HG03457 (cell line): ENCODE results near the gene SFMBT1.

Experiments
- ATAC-seq: cut with Tn5 transposase; IDR thresholded peaks from one replicate; pipeline ENCODE4 v1.9.1; 2021; ENCODE audit warnings: moderate number of reproducible peaks; ENCODE audit not compliant: unreplicated experiment

The SFMBT1 gene

DNA sequence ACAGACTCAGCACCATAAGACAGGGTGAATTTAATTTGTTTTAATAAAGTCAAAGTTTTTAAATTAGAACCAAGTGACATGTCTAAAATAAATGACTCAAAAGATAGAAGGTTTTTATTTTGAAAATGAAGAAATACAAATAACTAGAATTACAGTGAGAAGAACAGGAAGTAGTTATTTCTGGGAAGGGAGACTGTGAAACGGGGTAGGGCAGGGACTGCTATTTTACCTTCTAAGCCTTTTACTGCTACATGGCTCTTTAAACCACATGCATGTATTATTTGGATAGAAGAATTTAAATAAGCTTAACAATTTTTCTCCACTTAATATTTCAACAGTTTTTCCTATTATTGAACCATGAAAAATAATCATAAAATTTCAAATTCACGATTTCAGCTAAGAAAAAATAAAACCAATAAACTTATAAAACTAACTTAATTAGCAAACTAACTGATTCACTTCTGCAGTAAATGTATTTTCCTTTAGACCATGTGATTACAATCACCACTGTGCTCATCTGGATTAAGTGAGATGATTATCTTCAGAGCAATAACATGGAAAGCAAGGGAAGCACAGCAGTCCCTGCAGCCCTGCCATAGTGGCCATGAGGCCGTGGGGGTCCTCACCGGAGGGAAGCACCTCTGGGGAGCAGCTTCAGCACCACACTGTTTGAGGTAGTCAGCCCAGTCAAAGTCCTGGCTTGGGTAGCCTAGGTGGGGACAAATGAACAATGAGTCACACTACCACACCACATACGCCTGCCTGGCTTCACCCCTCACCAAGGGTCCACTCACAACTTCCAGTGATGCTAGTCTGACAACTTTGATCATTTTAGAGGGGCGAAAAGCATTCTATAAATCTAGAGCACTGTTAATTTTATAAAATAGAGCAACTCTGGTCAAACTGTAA, 120.2 kb downstream of the SFMBT1 start:
- ATAC-seq, result no peak

DNA sequence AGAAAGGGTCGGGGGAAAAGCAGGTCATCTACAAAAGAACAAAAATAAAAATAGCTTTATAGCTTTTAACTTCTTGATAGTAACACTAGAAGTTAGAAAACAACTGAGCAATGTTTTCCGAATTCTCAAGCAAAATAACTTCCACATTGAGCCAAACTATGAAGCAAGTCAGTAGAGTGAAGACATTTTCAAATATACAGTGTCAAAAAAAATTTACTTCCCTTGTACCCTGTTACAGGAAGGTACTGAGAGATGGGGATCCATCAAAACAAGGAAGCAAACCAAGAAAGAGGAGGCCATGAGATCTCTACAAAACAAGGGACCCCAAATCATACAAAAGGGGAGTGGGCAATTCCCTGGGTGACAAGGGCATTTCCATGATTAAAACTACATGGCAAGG, 121.9 kb downstream of the SFMBT1 start:
- no peak for ATAC-seq

GRCh38 chr3:52920841-52921240, 125.0 kb downstream of the SFMBT1 start:
- no peak for ATAC-seq

DNA sequence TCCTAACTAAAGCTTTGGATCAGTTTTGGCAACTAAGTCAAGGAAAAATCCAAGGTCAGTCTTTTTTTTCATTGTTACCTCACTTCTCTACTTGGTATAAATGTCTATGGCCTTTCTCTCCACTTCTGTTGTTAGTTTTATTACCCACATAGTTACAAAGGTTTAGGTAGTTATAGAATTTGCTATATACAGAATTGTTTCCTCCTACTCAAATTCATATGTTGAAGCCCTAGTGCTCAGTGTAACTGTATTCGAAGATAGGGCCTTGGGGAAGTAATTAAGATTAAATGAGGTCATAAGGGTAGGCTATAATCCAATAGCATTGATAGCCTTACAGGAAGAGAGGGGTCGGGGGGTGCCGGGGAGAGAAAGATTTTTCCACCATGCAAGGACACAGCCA, 128.8 kb downstream of the SFMBT1 start:
- no peak for ATAC-seq

- ATAC-seq, result no peak
These were observed 130.6 kb downstream of the SFMBT1 start for GRCh38 chr3:52915294-52915693.

- no peak for ATAC-seq
These were observed 132.8 kb downstream of the SFMBT1 start for GRCh38 chr3:52912885-52913731.

DNA sequence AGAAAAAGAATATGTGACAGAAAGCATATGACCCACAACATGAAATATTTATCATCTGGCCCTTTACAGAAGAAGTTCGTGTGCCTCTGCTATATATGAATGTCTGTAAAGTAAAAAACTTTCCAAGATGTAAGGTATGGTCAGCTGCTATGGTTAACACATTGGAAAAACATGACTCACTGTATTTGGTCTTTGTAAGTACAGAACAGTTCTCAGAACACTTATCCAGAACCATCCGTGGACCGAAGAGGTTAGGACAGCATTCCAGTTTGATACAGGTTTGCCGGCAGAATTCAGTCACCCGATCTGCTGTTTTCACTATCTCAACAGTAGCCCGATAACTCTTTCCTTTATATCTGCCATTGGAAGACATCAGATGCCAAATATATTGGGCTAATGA, 135.1 kb downstream of the SFMBT1 start:
- no peak for ATAC-seq

DNA sequence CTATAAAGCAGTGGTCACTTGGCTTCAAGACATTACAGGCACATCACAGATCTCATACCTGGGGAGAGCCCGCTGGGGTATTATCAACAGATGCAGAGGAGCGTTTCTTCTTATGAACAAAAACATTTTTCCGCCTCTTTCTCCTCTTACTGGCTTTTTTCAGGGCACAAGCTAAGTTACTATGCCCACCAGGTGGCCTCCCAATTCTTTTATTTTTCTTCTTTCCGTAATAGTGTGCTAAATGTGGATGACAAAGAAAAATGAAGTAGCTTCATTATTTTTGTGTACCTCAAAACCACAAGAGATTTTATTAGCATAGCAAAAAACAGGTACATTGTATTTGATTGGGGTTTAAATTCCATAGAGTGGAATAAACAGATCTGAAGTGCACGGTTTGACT, 138.4 kb downstream of the SFMBT1 start:
- no peak for ATAC-seq

DNA sequence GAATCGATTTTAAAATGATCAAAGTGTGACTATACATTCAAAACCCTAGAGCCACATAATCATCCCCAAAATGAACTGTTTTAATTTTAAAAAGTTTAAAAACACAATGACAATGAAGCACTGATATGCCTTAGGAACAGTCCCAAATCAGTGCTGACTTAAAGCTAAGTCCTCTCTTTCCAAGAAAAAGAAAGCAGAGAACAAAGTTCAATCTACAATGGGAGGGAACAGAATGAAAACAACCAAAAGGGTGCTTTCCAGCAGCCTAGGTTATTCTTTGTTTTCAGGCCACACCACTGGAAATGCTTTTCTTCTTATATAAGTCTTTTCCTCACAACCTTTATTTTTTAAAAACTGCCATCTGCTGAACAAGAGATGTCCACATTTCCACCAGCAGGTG, 141.3 kb downstream of the SFMBT1 start:
- no peak for ATAC-seq

DNA sequence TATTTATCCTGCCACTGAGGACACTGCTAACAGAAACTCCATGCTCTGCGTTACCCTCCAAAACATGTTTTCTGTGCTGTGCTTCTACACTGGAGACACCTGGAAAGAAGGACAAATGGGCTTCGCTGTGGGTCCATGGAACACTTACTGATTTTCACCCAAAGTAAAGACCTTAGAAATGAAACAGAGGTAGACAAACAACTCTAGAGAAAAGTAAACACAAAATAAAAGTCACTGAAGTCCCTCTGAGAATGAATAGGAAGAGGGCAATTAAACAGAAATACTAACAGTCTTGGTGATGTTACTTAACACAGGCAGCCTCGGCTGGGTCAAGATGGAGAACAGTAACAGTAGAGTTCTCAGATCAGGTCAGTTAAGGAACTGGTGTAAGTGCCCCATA, 141.9 kb downstream of the SFMBT1 start:
- no peak for ATAC-seq

GRCh38 chr3:52897130-52898122, 148.4 kb downstream of the SFMBT1 start, which contains the start of gene STIMATE:
Gene STIMATE, minus strand, starts transcription at chr3:52897548. Its CDS starts 98 bp downstream, at chr3:52897450.
- ATAC-seq, result peak; percentile 90

DNA sequence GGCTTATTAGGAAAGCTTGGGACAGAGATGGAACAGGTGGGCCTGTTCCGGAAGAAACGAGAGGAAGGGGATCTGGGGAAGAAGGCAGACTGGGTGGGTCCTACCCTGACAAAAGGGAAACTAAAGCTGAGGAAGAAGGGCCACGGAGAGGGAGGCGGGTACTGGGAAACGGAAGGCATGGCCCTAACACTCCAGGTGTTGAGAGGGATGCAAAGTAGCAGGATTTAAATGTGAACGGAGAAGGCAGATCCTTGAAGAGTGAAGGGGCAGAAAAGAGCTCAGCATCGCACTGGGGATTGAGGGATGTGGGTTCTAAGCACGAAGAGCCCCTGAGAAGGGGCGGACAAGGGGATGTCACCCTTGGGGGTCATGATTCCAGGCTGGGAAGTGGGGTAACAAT, 149.3 kb downstream of the SFMBT1 start:
- ATAC-seq, result no peak

- ATAC-seq, result no peak
These were observed 149.7 kb downstream of the SFMBT1 start for GRCh38 chr3:52896151-52896550.

DNA sequence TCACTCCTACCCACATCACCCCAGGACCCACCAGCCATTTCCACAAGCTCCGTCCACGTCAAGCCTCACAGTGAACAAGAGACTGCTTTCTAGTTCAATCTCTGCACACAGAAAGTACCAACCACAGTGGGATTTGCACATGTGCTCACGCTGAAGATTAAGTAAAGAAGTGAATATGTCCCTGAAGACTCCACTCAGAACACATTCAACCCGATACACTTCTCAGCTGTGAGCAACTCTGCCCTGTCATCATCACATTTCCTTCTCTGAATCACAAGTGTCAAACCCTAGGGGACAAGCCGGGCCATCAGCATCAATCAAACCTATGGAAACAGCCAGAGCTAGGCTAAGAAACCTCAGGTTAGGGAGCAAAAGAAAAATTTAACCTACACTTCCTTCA, 150.5 kb downstream of the SFMBT1 start:
- ATAC-seq, result no peak

- no peak for ATAC-seq
These were observed 151.1 kb downstream of the SFMBT1 start for GRCh38 chr3:52894756-52895155.

DNA sequence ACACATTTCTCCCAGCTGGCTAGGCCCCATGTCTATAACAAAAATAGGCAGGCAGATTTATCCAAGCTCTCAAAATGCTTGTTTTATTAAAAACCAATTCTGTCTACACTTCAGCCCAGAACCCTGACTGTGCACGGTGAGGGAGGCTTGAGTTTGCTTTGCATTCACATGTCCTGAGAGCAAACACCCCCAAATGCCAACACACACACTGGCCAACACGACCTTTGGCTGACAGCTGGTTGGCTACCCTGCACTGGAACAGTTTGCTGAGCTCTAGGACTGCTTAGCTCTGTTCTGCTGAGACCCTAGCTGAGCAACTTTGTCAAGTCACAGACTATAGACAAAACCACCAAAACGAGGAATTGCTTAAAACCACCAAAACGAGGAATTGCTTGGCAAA, 152.2 kb downstream of the SFMBT1 start:
- ATAC-seq, result no peak

DNA sequence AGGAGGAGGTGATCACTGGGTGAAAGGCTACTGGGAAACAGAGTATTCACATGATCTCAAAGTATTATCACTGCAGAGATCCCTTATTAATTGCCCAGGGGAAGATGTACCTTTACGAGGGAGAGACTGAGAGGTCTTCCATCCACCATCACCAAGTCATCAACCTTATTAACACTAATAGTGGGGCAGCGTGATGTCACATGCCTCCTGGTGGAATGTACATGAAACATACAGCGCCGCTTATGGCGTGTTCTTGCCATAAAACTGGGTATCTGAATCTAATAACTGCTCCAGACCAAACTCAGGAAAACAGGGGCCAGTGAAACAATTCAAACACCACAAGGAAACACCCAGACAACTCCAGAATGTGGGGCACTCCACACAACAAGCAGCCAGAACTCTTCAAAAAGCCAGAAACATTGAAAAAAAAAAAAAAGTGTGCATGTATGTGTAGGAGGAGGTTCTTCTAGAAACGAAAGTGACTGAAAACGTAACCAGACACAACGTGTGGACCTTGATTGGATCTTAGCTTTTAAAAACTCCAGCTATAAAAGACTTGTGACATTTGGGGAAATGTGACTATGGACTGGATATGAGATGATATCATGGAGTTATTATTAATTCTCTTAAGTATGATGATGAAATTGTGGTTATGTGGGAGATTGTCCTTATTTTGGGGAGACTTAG, 153.1 kb downstream of the SFMBT1 start:
- ATAC-seq, result no peak

DNA sequence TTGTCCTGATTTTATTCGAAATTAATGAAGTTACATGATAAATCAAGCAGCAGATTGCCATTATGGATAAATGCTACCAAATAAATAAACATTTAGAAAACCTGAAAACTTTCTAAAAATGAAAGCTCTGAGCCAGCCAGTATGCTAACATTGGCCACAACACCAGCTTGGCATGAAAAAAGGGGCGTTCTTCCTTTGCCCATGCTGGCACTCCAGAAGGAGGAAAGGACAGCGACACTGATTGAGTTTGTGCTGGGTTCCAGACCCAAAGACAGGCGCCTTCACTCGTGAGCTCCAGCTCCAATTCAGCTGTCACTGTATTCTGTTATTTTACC, 153.6 kb downstream of the SFMBT1 start:
- no peak for ATAC-seq

DNA sequence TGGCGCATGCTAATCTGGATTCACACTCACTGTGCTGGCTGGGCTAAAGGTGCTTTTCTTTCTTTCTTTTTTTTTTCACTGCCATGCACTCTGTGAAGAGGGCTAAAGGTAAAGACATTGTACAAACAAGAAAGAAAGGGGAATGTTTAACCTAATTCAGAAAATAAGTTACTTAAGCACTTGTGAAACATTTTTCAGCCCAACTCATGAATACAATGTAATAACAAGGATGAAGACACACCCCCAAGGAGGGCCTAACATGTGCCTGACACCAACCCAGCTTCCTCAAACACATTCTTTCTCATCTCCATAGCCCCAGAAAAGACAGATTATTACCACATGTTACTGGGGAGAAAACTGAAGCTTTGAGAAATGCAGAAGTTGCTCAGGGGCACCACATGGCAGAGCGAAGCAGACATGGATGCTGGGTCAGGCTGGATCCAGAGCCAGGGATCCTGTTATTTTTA, 154.2 kb downstream of the SFMBT1 start:
- no peak for ATAC-seq

DNA sequence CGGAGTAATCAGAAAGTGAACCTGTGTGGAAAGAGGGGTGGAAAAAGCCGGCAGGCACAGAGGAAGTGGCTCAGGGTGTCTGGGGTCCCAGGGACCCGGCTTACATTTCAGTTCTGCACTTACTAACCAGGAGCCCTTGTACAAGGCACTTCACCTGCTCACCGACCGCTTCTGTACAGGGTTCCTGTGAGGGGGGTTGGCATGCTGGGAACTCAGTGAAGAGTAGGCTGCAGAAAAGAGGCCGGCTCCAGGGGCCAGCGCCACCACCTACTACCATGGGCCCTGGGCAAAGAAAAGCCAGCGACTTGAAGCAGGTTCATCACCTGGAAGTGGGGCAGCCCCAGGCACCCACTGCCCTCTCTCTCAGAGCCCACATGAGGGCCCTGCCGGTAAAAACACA, 154.7 kb downstream of the SFMBT1 start:
- ATAC-seq, result no peak
